H1 (cell line): Measurements from ENCODE around the gene ZNF154. TPM values are rescaled to one million over a fixed set of nuclear protein-coding genes. Genes with fewer than 3 reads are reported as not detected.

Source experiments
- CEBPB ChIP-seq: IDR thresholded peaks from 2 replicates; pipeline ENCODE4 v1.6.1; 2012; ENCODE audit warnings: low read depth, low read length
- POLR2AphosphoS5 ChIP-seq: IDR thresholded peaks from 2 replicates; pipeline ENCODE4 v1.6.1; 2011; ENCODE audit warnings: low read depth, low read length
- RFX5 ChIP-seq: IDR thresholded peaks from 2 replicates; pipeline ENCODE4 v1.6.1; 2011; ENCODE audit warnings: low read depth, low read length, improper control_type of control experiment, borderline replicate concordance
- polyA plus RNA-seq, 7 experiments: library from polyadenylated mRNA; depleted of rRNA in 3 of 7; stranded (reverse) in 5 of 7; unstranded in 2 of 7; fragments of >200 nt in 5 of 7; fragments of 200-250 nt in 2 of 7; gene quantifications; 1 replicate in 5 of 7; 2 replicates in 1 of 7; 4 replicates in 1 of 7; pipeline versions ENCODE4 v1.2.1 to v1.2.3, GENCODE V29; 2011 to 2013; ENCODE audit warnings: missing spikeins in 2 of 7, mixed read lengths in 2 of 7
- total RNA-seq: library from RNA; stranded (reverse); fragmentation: NEBNext Ultra II Directional; extraction: Animal tissue kit (Norgen Biotek cat#: 25700); gene quantifications from 2 replicates; pipeline ENCODE4 v1.2.1, GENCODE V29; 2021
- TF ChIP-seq, protein P1 (sequence below): IDR thresholded peaks from 2 replicates; pipeline ENCODE4 v1.6.1; 2011; ENCODE audit warnings: low read length, improper control_type of control experiment

Gene ZNF154
- total and polyA plus RNA-seq, 2 of the 8 experiments (the other 6 are each of a cell fraction or from before 2014, with no cell fraction given): 5.3 to 11.6 TPM

DNA sequence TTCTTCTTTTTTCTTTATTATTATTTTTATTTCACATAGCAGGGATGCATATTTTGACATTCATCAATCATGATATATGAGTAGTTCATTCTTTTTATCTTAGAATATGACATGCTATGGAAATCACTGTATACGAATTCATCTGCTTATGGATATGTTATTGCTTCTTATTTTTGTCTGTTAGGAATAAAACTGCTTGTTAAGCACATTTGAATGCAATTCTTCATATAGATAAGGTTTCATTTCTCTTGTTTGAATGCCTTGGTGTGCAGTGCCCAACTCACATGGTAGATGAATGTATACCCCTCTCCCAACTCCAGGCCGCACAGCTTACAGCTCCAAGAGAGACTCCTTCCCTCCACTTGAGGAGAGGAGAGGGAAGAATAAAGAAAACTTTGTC is 48.9 kb upstream of the ZNF154 start (continued):
- TF ChIP-seq POLR2AphosphoS5: no peak
- TF ChIP-seq, protein P1, sequence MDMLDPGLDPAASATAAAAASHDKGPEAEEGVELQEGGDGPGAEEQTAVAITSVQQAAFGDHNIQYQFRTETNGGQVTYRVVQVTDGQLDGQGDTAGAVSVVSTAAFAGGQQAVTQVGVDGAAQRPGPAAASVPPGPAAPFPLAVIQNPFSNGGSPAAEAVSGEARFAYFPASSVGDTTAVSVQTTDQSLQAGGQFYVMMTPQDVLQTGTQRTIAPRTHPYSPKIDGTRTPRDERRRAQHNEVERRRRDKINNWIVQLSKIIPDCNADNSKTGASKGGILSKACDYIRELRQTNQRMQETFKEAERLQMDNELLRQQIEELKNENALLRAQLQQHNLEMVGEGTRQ: no peak
- TF ChIP-seq CEBPB: no peak
- TF ChIP-seq RFX5: no peak
